Upper lobe of left lung (tissue), 6 donors: Measurements from ENCODE around the gene ZC3HAV1L. TPM values are rescaled to one million over a fixed set of nuclear protein-coding genes. Genes with fewer than 3 reads are reported as not detected.

ENCODE experiments used
- ATAC-seq, 2 donors: fragments of 200-7000 bp; cut with Tn5 transposase; one replicate each; pipeline ENCODE4 v1.9.1; 2022; ENCODE audit warnings: mild to moderate bottlenecking in 2 of 2, moderate library complexity in 2 of 2; ENCODE audit not compliant: low FRiP score in 2 of 2
- DNase-seq, 2 donors: peaks; one replicate each; pipeline ENCODE4 v3.0.0-alpha.2; 2019 to 2020
- H3K27ac ChIP-seq, 4 donors: fragments of 200-600 bp; sonication (generic); one replicate each; pipeline ENCODE4 v1.5.1; 2016 to 2019
- H3K27me3 ChIP-seq, 4 donors: fragments of 200-600 bp; sonication (generic); one replicate each; pipeline ENCODE4 v1.5.1; 2017 to 2019
- H3K36me3 ChIP-seq, 4 donors: fragments of 200-600 bp; sonication (generic); one replicate each; pipeline ENCODE4 v1.5.1; 2016 to 2019
- H3K4me1 ChIP-seq, 4 donors: fragments of 200-600 bp; sonication (generic); one replicate each; pipeline ENCODE4 v1.5.1; 2018 to 2019
- H3K4me3 ChIP-seq, 4 donors: fragments of 200-600 bp; sonication (generic); one replicate each; pipeline ENCODE4 v1.5.1; 2017 to 2019; ENCODE audit warnings: mild to moderate bottlenecking in 2 of 4, moderate library complexity in 1 of 4
- H3K9me3 ChIP-seq, 4 donors: fragments of 200-600 bp; sonication (generic); one replicate each; pipeline ENCODE4 v1.5.1; 2018 to 2019
- EP300 ChIP-seq, 4 donors: sonication (generic); formaldehyde crosslinking; IDR thresholded peaks; one replicate each; pipeline ENCODE4 v1.5.1; 2017; ENCODE audit warnings: antibody characterized with exemption in 4 of 4, control low read depth in 2 of 4
- POLR2A ChIP-seq, 4 donors: fragments of 450-650 bp; IDR thresholded peaks; one replicate each; pipeline ENCODE4 v1.5.1; 2016 to 2017; ENCODE audit warnings: antibody characterized with exemption in 4 of 4, mild to moderate bottlenecking in 2 of 4
- POLR2AphosphoS5 ChIP-seq, 2 donors: sonication (generic); formaldehyde crosslinking; IDR thresholded peaks; one replicate each; pipeline ENCODE4 v1.5.1; 2017; ENCODE audit warnings: antibody characterized with exemption in 2 of 2
- WGBS, 2 donors: methylation state at CpG; one replicate each; pipeline ENCODE4 v1.1.5; 2017 to 2018; 5-methylcytosine and 5-hydroxymethylcytosine counted together
- total RNA-seq, 6 donors: library from RNA; depleted of rRNA in 4 of 6; stranded (reverse); fragments of >200 nt in 4 of 6; gene quantifications; one replicate each; pipeline versions ENCODE4 v1.1.0 to v1.2.1, GENCODE V29; 2016 to 2021
- TF ChIP-seq, protein P1 (sequence below), 6 experiments: fragments of 450-650 bp in 4 of 6; fragments of 200-600 bp in 2 of 6; sonication (generic) in 2 of 6; IDR thresholded peaks; one replicate each; pipeline ENCODE4 v1.5.1; 2016 to 2019; ENCODE audit warnings: antibody characterized with exemption in 6 of 6
- donor health status: DM: no; HTN: no; CAD: no; lungs with moderate emphysema.
- donor health status: DM: no; HTN: yes; CAD: no; lungs with severe emphysema.

Gene ZC3HAV1L
- total RNA-seq, 6 donors from 2014 or later: 3.4 to 12.6 (median 8.3) TPM

DNA sequence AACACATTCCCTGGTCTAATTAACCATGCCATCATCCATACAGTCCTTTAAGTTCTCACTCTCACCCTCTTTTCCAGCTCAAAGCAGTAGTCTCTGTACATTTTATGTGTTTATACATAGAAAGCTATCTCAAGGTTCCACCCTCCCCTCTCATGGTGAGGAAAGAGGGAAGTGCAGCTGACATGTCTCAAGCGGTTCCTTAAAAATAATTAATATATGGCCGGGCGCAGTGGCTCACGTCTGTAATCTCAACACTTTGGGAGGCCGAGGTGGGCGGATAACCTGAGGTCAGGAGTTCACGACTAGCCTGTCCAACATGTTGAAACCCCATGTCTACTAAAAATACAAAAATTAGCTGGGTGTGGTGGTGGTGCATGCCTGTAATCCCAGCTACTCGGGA, 37.0 kb upstream of the ZC3HAV1L start:
- no peak overlapping the region for H3K4me3 ChIP-seq
- no peak overlapping the region for H3K27ac ChIP-seq
- no peaks in the 10 kb centered on the region for H3K27me3 ChIP-seq
- H3K9me3 ChIP-seq: no peaks in the 10 kb centered on the region
- peaks cover 55 to 87% (median 70%) of the 10 kb centered on the region in 4 donors for H3K36me3 ChIP-seq
- ATAC-seq (no peak), DNase-seq (no peak)
- WGBS, 2 donors: 50 to 67% methylated on average over 8 of the region's 8 CpGs
- peaks cover 0 to 9% (median 7%) of the 10 kb centered on the region in 4 donors for H3K4me1 ChIP-seq
- TF ChIP-seq POLR2AphosphoS5 (IDR thresholded peaks at IDR 0.05) (no peak), EP300 (IDR thresholded peaks at IDR 0.05) (no peak), POLR2A (IDR thresholded peaks at IDR 0.05) (no peak)
- TF ChIP-seq, protein P1, sequence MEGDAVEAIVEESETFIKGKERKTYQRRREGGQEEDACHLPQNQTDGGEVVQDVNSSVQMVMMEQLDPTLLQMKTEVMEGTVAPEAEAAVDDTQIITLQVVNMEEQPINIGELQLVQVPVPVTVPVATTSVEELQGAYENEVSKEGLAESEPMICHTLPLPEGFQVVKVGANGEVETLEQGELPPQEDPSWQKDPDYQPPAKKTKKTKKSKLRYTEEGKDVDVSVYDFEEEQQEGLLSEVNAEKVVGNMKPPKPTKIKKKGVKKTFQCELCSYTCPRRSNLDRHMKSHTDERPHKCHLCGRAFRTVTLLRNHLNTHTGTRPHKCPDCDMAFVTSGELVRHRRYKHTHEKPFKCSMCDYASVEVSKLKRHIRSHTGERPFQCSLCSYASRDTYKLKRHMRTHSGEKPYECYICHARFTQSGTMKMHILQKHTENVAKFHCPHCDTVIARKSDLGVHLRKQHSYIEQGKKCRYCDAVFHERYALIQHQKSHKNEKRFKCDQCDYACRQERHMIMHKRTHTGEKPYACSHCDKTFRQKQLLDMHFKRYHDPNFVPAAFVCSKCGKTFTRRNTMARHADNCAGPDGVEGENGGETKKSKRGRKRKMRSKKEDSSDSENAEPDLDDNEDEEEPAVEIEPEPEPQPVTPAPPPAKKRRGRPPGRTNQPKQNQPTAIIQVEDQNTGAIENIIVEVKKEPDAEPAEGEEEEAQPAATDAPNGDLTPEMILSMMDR (IDR thresholded peaks at IDR 0.05): no peak

DNA sequence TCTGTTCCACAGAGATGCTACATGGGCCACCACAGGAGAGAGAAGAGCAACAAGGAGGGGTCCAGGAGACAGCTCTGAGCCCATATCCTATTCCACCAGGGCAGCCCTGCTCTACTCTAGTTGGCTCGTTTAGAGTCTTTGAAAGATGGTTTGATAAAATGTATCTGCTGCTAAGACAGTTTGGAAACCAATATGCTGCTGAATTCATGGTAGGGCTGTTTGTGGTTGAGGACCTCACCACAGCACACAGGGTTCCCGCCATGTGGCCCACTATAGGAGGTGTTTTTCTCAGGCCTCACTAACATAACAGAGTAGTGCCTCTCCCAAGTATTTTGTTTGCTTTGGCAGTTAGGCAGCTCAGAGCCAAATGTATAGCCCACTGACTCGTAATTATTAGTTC, 35.8 kb upstream of the ZC3HAV1L start:
- 77 to 80% methylated on average over 3 of the region's 3 CpGs for WGBS, 2 donors
- TF ChIP-seq, protein P1 (IDR thresholded peaks at IDR 0.05): no peak
- TF ChIP-seq POLR2AphosphoS5 (IDR thresholded peaks at IDR 0.05) (no peak), POLR2A (IDR thresholded peaks at IDR 0.05) (no peak)
- ATAC-seq: no peak

DNA sequence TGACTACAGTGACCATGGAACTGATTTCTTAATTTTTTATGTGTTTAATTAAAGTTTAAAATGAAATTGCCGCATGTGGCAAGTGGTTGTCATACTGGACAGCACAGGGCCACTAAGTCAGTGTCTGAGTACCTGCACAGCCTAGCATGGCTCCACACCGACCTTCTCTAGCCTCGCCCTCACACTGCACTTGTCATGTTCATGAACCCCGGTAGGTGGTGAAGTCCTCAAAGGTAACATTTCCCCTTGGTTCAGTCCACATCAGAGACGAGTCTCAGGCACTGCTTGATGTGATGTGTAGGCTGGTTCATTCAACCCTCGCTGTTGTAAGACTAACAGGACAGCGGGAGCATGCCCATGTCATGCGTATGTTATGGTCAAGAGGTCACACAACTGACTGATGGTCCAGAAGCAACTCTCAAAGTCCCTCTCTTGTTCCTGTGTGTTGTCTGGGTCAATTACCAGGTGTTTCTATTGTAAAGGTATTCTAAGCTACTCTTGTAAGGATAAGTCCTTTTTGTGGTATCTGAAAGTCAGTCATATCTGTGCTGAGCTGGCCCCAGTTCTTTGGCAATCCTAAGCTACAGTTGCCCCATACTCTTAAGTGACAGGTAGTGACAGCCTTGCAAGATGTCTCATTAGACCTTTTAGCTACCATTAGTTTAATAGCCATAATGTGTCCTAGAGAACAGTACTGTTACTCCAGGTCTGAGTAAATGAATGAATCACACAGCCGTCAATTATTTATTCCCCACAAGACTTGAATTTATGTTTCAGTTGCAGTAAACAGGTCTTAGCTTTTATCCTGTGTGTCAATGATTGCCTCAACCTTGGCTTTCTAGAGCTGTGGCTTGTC, 32.9 kb upstream of the ZC3HAV1L start:
- no peak for ATAC-seq
- H3K4me3 ChIP-seq: no peak overlapping the region
- no peak for DNase-seq
- 93 to 94% methylated on average over 9 of the region's 9 CpGs for WGBS, 2 donors
- H3K36me3 ChIP-seq: peaks cover 42 to 97% (median 74%) of the 10 kb centered on the region in 4 donors
- no peaks in the 10 kb centered on the region for H3K27me3 ChIP-seq
- peaks cover 0 to 5% (median 0%) of the 10 kb centered on the region in 4 donors for H3K4me1 ChIP-seq
- no peak overlapping the region for H3K27ac ChIP-seq
- TF ChIP-seq POLR2A (IDR thresholded peaks at IDR 0.05): no peak
- TF ChIP-seq EP300 (IDR thresholded peaks at IDR 0.05): no peak
- TF ChIP-seq, protein P1 (IDR thresholded peaks at IDR 0.05): no peak
- no peak for TF ChIP-seq POLR2AphosphoS5 (IDR thresholded peaks at IDR 0.05)
- no peaks in the 10 kb centered on the region for H3K9me3 ChIP-seq

More for the DNA sequence above, 35.8 kb upstream of the ZC3HAV1L start:
- Histone ChIP-seq H3K27me3 (no peaks in the 10 kb centered on the region), H3K9me3 (no peaks in the 10 kb centered on the region), H3K36me3 (peaks cover 45 to 87% (median 69%) of the 10 kb centered on the region in 4 donors), H3K4me3 (no peak overlapping the region), H3K27ac (no peak overlapping the region), H3K4me1 (peaks cover 0 to 9% (median 7%) of the 10 kb centered on the region in 4 donors)
- no peak for DNase-seq

DNA sequence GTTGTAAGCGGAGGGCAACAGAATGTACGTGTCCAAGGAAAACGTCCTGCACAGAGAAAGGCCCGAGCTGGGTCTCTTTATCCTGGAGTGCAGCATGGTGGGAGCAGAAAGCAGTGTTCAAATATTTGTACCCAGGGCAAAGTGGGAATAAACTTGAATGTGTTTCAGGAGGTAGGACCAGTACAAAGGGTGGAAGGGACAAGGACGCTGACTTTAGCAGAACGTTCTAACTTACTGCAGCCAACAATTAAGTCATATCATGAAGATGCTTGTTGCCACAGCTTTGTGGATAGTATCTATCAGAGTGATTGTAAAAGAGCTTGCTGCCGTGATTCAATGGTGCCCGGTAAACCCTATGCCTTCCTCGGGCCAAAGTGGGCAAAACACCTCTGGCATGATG, 30.5 kb upstream of the ZC3HAV1L start:
- 86 to 89% methylated on average over 9 of the region's 9 CpGs for WGBS, 2 donors
- no peaks in the 10 kb centered on the region for H3K27me3 ChIP-seq
- peaks cover 22 to 97% (median 67%) of the 10 kb centered on the region in 4 donors for H3K36me3 ChIP-seq
- no peak for TF ChIP-seq EP300 (IDR thresholded peaks at IDR 0.05)
- TF ChIP-seq POLR2A (IDR thresholded peaks at IDR 0.05): no peak
- no peak for TF ChIP-seq POLR2AphosphoS5 (IDR thresholded peaks at IDR 0.05)
- TF ChIP-seq, protein P1 (IDR thresholded peaks at IDR 0.05): no peak
- no peak overlapping the region for H3K4me3 ChIP-seq
- H3K9me3 ChIP-seq: no peaks in the 10 kb centered on the region
- ATAC-seq (no peak), DNase-seq (no peak)
- no peak overlapping the region for H3K27ac ChIP-seq
- no peaks in the 10 kb centered on the region for H3K4me1 ChIP-seq
